MCF 10A (cell line): ENCODE measurements around the gene SKAP2. TPM values are rescaled to one million over a fixed set of nuclear protein-coding genes. Genes with fewer than 3 reads are reported as not detected.

ENCODE experiments used
- BruUV-seq: library from RNA; stranded (reverse); fragments of 400-500 nt; replicated peaks from 2 replicates; lab custom pipeline; 2021; lab: Mats Ljungman, UMichigan
- CTCF ChIA-PET: fragments of 300-600 bp; sonication (Branson Sonifier 250); formaldehyde crosslinking; extraction: SDS; loops from one replicate; lab custom pipeline; 2021; ENCODE audit warnings: antibody characterized with exemption, inconsistent platforms; lab: Yijun Ruan, JAX
- POLR2A ChIA-PET: fragments of 300-600, 350-650 bp; sonication (Branson Sonifier 250); formaldehyde crosslinking; extraction: SDS; loops from one replicate; lab custom pipeline; 2020; ENCODE audit warnings: antibody characterized with exemption, inconsistent platforms; lab: Yijun Ruan, JAX
- DNase-seq: peaks from one replicate; pipeline ENCODE4 v3.0.0-alpha.2; 2018; ENCODE audit not compliant: unreplicated experiment
- H3K27ac Mint-ChIP-seq: one replicate; pipeline ENCODE4 v1.8.0; 2022; ENCODE audit warnings: mild to moderate bottlenecking, low read depth, mixed read lengths; ENCODE audit not compliant: unreplicated experiment
- H3K27me3 Mint-ChIP-seq: one replicate; pipeline ENCODE4 v1.8.0; 2022; ENCODE audit warnings: mixed read lengths; ENCODE audit not compliant: insufficient read depth, unreplicated experiment
- H3K36me3 Mint-ChIP-seq: one replicate; pipeline ENCODE4 v1.8.0; 2022; ENCODE audit warnings: mild to moderate bottlenecking, moderate library complexity, mixed read lengths; ENCODE audit not compliant: insufficient read depth, unreplicated experiment
- H3K4me1 Mint-ChIP-seq: one replicate; pipeline ENCODE4 v1.8.0; 2022; ENCODE audit warnings: mixed read lengths; ENCODE audit not compliant: insufficient read depth, unreplicated experiment
- H3K4me3 Mint-ChIP-seq: one replicate; pipeline ENCODE4 v1.8.0; 2022; ENCODE audit warnings: mild to moderate bottlenecking, moderate library complexity, mixed read lengths; ENCODE audit not compliant: unreplicated experiment
- H3K9me3 Mint-ChIP-seq: one replicate; pipeline ENCODE4 v1.8.0; 2022; ENCODE audit warnings: mixed read lengths; ENCODE audit not compliant: unreplicated experiment
- intact Hi-C: fragments of 100-400 bp; cut with micrococcal nuclease; formaldehyde crosslinking; loops from 2 replicates; pipeline ENCODE4 v1.14.1; 2022
- total RNA-seq: library from RNA; stranded (reverse); gene quantifications from 2 replicates; pipeline ENCODE4 v1.2.3, GENCODE V29; 2022
- TF ChIP-seq, protein P1 (sequence below): fragments of 200-600 bp; IDR thresholded peaks from one replicate; pipeline ENCODE4 v1.8.0; 2022; ENCODE audit warnings: antibody characterized with exemption, mild to moderate bottlenecking; ENCODE audit not compliant: unreplicated experiment

Gene SKAP2
- total RNA-seq, 1 experiment from 2014 or later, result 27.5 TPM

DNA sequence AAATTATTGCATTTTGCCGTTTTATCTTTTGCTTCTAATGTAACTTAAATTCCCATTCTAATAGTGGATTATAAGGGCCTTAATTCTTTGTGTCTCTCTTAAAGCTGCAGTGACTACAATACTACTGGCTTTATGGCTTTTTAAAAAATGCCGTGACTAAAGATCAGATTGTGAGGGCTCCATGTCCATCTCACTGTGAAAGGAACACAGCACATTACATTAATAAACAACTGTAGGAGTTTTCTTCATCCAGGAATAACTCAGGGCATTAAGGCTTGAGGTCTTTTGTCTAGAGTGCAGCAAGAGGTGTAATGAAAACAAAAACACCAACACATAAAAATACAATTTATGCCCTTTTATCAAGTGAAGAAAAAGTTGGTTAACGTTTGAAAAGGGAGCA is 205.3 kb downstream of the SKAP2 start:
- POLR2A ChIA-PET, result no interaction called here
- H3K36me3 Mint-ChIP-seq, result no peaks in the 10 kb centered on the region
- CTCF ChIA-PET, result interaction anchor here (0.5 to 1.6 kb wide), 5 partner anchors 8 to 462 kb away, joined by 3 to 7 read pairs (median 4); no protein-coding TSS in a partner anchor
- H3K27me3 Mint-ChIP-seq, result no peaks in the 10 kb centered on the region
- H3K27ac Mint-ChIP-seq, result no peak overlapping the region
- TF ChIP-seq, protein P1, sequence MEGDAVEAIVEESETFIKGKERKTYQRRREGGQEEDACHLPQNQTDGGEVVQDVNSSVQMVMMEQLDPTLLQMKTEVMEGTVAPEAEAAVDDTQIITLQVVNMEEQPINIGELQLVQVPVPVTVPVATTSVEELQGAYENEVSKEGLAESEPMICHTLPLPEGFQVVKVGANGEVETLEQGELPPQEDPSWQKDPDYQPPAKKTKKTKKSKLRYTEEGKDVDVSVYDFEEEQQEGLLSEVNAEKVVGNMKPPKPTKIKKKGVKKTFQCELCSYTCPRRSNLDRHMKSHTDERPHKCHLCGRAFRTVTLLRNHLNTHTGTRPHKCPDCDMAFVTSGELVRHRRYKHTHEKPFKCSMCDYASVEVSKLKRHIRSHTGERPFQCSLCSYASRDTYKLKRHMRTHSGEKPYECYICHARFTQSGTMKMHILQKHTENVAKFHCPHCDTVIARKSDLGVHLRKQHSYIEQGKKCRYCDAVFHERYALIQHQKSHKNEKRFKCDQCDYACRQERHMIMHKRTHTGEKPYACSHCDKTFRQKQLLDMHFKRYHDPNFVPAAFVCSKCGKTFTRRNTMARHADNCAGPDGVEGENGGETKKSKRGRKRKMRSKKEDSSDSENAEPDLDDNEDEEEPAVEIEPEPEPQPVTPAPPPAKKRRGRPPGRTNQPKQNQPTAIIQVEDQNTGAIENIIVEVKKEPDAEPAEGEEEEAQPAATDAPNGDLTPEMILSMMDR, result no peak
- BruUV-seq, result no TSS peak
- peaks cover 5% of the 10 kb centered on the region for H3K4me1 Mint-ChIP-seq
- H3K4me3 Mint-ChIP-seq, result no peak overlapping the region
- DNase-seq, result no peak
- intact Hi-C loops, result no loop called here
- no peaks in the 10 kb centered on the region for H3K9me3 Mint-ChIP-seq

DNA sequence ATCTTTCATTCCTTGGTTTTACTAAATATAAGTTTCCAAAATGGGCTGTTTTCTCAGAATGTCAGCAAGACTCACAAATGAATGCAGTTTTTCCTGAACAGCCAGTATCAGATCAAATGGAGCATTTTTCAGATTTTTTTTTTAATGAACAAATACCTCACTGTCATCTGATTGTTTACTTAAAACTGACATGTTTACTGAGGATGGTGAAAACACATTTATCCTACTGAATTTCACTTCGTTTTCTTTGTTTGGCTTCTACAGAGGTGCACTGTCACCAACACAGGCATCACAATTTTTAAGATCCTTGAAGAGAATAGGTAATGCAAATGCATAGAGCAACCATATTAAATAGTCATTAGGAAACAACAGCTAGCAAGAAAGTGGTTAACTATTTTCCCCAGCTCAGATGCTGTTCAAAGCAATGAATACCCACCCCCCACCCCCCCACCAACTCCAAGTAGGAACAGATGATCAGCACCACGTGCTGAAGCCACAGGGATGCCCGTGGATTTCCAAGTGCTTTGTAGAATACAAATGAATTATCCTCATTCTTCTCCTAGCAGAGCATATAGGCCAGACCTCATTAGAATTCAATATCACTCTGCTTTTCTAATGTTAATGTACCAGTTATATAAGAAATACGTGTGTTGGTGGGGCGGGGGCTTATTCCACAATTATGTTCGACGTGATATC is 205.9 kb downstream of the SKAP2 start:
- Mint-ChIP-seq H3K27me3 (no peaks in the 10 kb centered on the region), H3K9me3 (no peaks in the 10 kb centered on the region), H3K27ac (no peak overlapping the region), H3K4me3 (no peak overlapping the region), H3K4me1 (peaks cover 11% of the 10 kb centered on the region), H3K36me3 (no peaks in the 10 kb centered on the region)
- intact Hi-C loops, result no loop called here
- CTCF ChIA-PET, result interaction anchor here (0.7 to 1.6 kb wide), 5 partner anchors 8 to 1487 kb away, joined by 3 to 5 read pairs (median 3); no protein-coding TSS in a partner anchor
- BruUV-seq, result no TSS peak
- TF ChIP-seq, protein P1, result no peak
- POLR2A ChIA-PET, result no interaction called here
- DNase-seq, result no peak

DNA sequence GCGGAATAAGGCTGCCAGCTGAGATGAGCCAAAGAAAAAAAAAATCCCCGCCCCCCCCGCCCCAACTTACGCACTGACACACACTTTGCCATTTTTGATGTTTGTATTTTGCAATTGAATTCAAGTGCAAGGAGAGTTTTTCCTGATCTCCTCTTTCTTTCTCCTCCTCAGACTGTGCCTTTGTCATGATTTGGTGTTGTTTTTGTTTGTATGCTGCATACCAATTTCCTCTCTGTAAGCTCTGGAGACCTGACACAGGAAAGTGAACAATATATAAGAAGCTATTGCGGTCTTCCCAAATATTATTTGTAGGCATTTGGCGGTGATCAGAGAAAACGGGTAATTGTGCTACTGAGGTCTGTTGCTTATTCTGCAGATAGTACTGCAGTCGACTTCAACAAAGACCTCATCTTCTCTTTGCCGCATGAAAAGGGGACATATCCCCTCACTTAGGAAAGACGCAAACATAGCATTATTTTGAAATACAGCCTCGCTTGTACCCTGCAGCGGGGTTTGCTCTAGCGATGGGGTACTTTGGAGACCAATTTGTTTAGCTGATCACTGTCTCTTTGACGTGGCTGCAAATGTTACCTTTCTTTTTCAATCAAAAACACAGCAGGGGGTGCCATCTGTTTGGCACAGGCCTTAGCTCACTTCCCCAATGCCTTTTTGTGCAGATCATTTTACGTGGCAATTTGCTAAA is 206.6 kb downstream of the SKAP2 start:
- ChIA-PET POLR2A (no interaction called here), CTCF (interaction anchor here (0.7 to 1.4 kb wide), 4 partner anchors 9 to 1487 kb away, joined by 3 to 5 read pairs (median 4); no protein-coding TSS in a partner anchor)
- no peak overlapping the region for H3K27ac Mint-ChIP-seq
- no TSS peak for BruUV-seq
- DNase-seq, result no peak
- TF ChIP-seq, protein P1, result no peak
- H3K4me1 Mint-ChIP-seq, result peaks cover 16% of the 10 kb centered on the region
- intact Hi-C loops, result no loop called here
- no peak overlapping the region for H3K4me3 Mint-ChIP-seq
- no peaks in the 10 kb centered on the region for H3K27me3 Mint-ChIP-seq
- no peaks in the 10 kb centered on the region for H3K36me3 Mint-ChIP-seq
- H3K9me3 Mint-ChIP-seq, result no peaks in the 10 kb centered on the region

DNA sequence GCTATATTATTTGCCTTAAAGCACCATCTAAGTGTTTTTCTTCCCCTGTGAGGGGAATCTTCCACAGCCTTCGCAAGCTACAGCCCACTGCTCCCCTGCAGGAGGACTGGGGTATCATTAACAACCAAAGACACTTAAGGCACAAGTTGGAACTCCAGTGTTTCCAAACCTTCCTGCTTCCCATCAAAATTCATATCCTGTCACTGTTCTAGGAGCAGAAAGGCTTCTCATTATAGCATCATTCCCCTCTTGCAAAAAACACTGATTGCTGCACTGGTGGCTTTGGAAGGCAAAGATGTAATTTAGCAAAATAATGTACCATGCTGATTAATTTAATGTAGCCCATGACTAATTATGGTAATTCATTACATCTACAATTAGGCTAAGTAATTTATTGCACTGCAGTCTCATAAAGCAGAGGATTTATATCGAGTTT is 207.2 kb downstream of the SKAP2 start:
- TF ChIP-seq, protein P1, result no peak
- intact Hi-C loops, result no loop called here
- Mint-ChIP-seq H3K4me3 (no peak overlapping the region), H3K9me3 (no peaks in the 10 kb centered on the region), H3K27ac (no peak overlapping the region), H3K36me3 (no peaks in the 10 kb centered on the region), H3K27me3 (no peaks in the 10 kb centered on the region), H3K4me1 (peaks cover 16% of the 10 kb centered on the region)
- DNase-seq, result no peak
- no TSS peak for BruUV-seq
- ChIA-PET CTCF (no interaction called here), POLR2A (interaction anchor here (0.6 to 1.0 kb wide), 2 partner anchors 9 to 261 kb away, joined by 3 read pairs; no protein-coding TSS in a partner anchor)
